Keratinocyte (primary cell): ENCODE results near the gene CUX1.

Experiments used
- CTCF ChIP-seq, 3 experiments: IDR thresholded peaks in 1 of 3; conservative IDR thresholded peaks in 1 of 3; optimal IDR thresholded peaks in 1 of 3; 2 replicates in 2 of 3; 3 replicates in 1 of 3; pipeline versions ENCODE3 to v1.5.1; 2011; ENCODE audit warnings: low read length in 3 of 3, mild to moderate bottlenecking in 3 of 3, moderate library complexity in 2 of 3, control low read depth in 1 of 3, inconsistent platforms in 1 of 3; ENCODE audit not compliant: insufficient read depth in 2 of 3; ENCODE audit errors: extremely low read depth in 1 of 3
- EZH2 ChIP-seq: IDR thresholded peaks from one replicate; pipeline ENCODE4 v1.6.1; 2012; ENCODE audit warnings: inconsistent platforms, mild to moderate bottlenecking, low read length, moderate library complexity

DNA sequence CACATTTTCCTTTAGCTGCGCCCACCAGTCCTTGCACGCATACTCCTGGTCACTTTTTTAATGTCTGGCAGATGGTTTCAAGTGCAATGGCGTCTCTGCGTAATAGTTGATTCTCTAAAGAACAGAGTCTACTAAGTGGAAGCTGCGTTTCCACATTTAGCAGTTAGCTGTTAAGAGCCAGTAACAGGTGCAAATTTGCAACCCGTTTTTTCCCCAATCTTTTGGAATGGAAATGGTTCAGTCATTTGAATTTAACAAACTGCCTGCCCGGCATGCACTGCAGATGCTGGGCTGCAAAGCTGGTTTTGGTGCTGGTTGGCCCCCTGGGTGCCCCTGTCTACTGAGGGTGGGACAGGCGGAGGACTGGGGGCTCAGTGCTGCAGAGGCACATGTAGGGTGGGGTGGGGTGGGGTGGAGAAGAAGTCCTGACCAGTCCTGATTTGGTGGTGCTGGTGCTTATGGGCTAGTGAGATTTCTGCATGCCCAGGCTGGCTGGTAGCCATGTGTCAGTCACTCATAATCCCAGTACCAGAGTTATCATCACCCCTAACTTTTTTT lies 43.9 kb downstream of the CUX1 start:
- TF ChIP-seq EZH2 (no peak), CTCF (optimal IDR thresholded peaks at IDR 0.05 in 1 of 3, IDR thresholded peaks at IDR 0.05 in 1 of 3, conservative IDR thresholded peaks at IDR 0.05 in 1 of 3; ENCODE audit: extremely low read depth in 1 of 3, insufficient read depth in 2 of 3, low read length in 3 of 3) (no peak)
